H1 (cell line): ENCODE data around the gene TBC1D9B. TPM values are rescaled to one million over a fixed set of nuclear protein-coding genes. Genes with fewer than 3 reads are reported as not detected.
A peak's percentile ranks its signal among the peaks of the same experiment; 100 is the strongest.

ENCODE experiments used
- CTCF ChIA-PET: fragments of 300-600 bp; sonication (Branson Sonifier 250); formaldehyde crosslinking; loops from one replicate; lab custom pipeline; 2021; ENCODE audit not compliant: partially characterized antibody; lab: Charles Lee
- POLR2A ChIA-PET: fragments of 300-600 bp; sonication (Branson Sonifier 250); formaldehyde crosslinking; loops from one replicate; lab custom pipeline; 2021; ENCODE audit warnings: inconsistent platforms; ENCODE audit not compliant: partially characterized antibody; lab: Charles Lee
- DNase-seq, 2 experiments: peaks; one replicate each; pipeline versions ENCODE4 v3.0.0 to v3.0.0-alpha.2; 2010 to 2022; ENCODE audit warnings: low spot score in 2 of 2, low read depth in 1 of 2, mixed read lengths in 1 of 2
- FAIRE-seq: peaks from 2 replicates; lab custom pipeline; 2011; peaks lifted over from hg19 to GRCh38; lab: Jason Lieb, UNC
- H2AFZ ChIP-seq: 2 replicates; pipeline ENCODE4 v1.8.1; 2012; ENCODE audit warnings: low read length, inconsistent platforms
- H2AK5ac ChIP-seq: 2 replicates; pipeline ENCODE4 v1.6.1; 2013; ENCODE audit warnings: low read depth, low read length
- H2BK120ac ChIP-seq: replicated peaks from 2 replicates; pipeline ENCODE3; 2013; ENCODE audit warnings: low read depth, low read length, inconsistent platforms
- H2BK12ac ChIP-seq: 2 replicates; pipeline ENCODE4 v1.6.1; 2013; ENCODE audit warnings: low read depth, low read length
- H2BK15ac ChIP-seq: 2 replicates; pipeline ENCODE4 v1.6.1; 2013; ENCODE audit warnings: low read length
- H2BK20ac ChIP-seq: 2 replicates; pipeline ENCODE4 v1.6.1; 2013; ENCODE audit warnings: low read length
- H2BK5ac ChIP-seq: 2 replicates; pipeline ENCODE4 v1.6.1; 2013; ENCODE audit warnings: low read depth, low read length
- H3K14ac ChIP-seq: 2 replicates; pipeline ENCODE4 v1.6.1; 2013; ENCODE audit warnings: inconsistent platforms; ENCODE audit not compliant: insufficient read length
- H3K18ac ChIP-seq: 2 replicates; pipeline ENCODE4 v1.6.1; 2013; ENCODE audit warnings: low read length; ENCODE audit errors: extremely low read depth
- H3K23ac ChIP-seq: 2 replicates; pipeline ENCODE4 v1.6.1; 2013; ENCODE audit warnings: inconsistent platforms; ENCODE audit not compliant: insufficient read length
- H3K23me2 ChIP-seq: 2 replicates; pipeline ENCODE4 v1.6.1; 2013; ENCODE audit warnings: low read depth, low read length
- H3K27ac ChIP-seq: 2 replicates; pipeline ENCODE4 v1.6.1; 2011; ENCODE audit warnings: low read depth, low read length, inconsistent platforms
- H3K27me3 ChIP-seq, 4 experiments: replicated peaks in 1 of 4; 1 replicate in 1 of 4; 2 replicates in 3 of 4; pipeline versions ENCODE4 v1.6.1 to v1.8.1; 2011 to 2013; ENCODE audit warnings: low read length in 3 of 4, mild to moderate bottlenecking in 3 of 4, inconsistent platforms in 2 of 4, mixed read lengths in 2 of 4, moderate library complexity in 1 of 4; ENCODE audit not compliant: control insufficient read depth in 3 of 4, insufficient read depth in 3 of 4; ENCODE audit errors: extremely low read depth in 1 of 4
- H3K36me3 ChIP-seq, 4 experiments: 2 replicates each; pipeline versions ENCODE4 v1.6.1 to v1.8.1; 2011 to 2013; ENCODE audit warnings: mild to moderate bottlenecking in 4 of 4, low read length in 3 of 4, moderate library complexity in 2 of 4, control low read depth in 1 of 4, inconsistent platforms in 1 of 4; ENCODE audit not compliant: insufficient read depth in 4 of 4, control insufficient read depth in 2 of 4
- H3K4ac ChIP-seq: replicated peaks from 2 replicates; pipeline ENCODE3; 2013; ENCODE audit warnings: low read length, low read depth, mixed read lengths, inconsistent platforms; ENCODE audit not compliant: insufficient read length
- H3K4me1 ChIP-seq, 4 experiments: replicated peaks in 1 of 4; 1 replicate in 1 of 4; 2 replicates in 3 of 4; pipeline versions ENCODE4 v1.6.1 to v1.8.1; 2011 to 2013; ENCODE audit warnings: low read length in 3 of 4, inconsistent platforms in 2 of 4, mixed read lengths in 1 of 4; ENCODE audit not compliant: insufficient read depth in 4 of 4, control insufficient read depth in 3 of 4
- H3K4me2 ChIP-seq, 2 experiments: 2 replicates each; pipeline versions ENCODE4 v1.6.1 to v1.8.1; 2011 to 2013; ENCODE audit warnings: low read depth in 2 of 2, low read length in 2 of 2, control low read depth in 1 of 2, inconsistent platforms in 1 of 2, mild to moderate bottlenecking in 1 of 2; ENCODE audit not compliant: insufficient read depth in 1 of 2
- H3K4me3 ChIP-seq, 4 experiments: fragments of 200-600, 300-600 bp in 1 of 4; sonication (generic), shearing (Covaris generic), sonication (Bioruptor Twin) in 1 of 4; 2 replicates each; pipeline versions ENCODE4 v1.5.1 to v1.8.1; 2011 to 2016; ENCODE audit warnings: low read length in 4 of 4, low read depth in 3 of 4, control low read depth in 2 of 4, inconsistent platforms in 2 of 4, mild to moderate bottlenecking in 2 of 4, mixed read lengths in 1 of 4, moderate library complexity in 1 of 4; ENCODE audit not compliant: insufficient read depth in 2 of 4; ENCODE audit errors: extremely low read depth in 1 of 4
- H3K56ac ChIP-seq: replicated peaks from 2 replicates; pipeline ENCODE3; 2013; ENCODE audit warnings: low read depth, mild to moderate bottlenecking, mixed read lengths, low read length, inconsistent platforms; ENCODE audit not compliant: insufficient read length
- H3K79me1 ChIP-seq: 2 replicates; pipeline ENCODE4 v1.6.1; 2013; ENCODE audit warnings: low read depth, low read length, control low read depth
- H3K79me2 ChIP-seq, 2 experiments: 2 replicates each; pipeline versions ENCODE4 v1.6.1 to v1.8.1; 2012 to 2013; ENCODE audit warnings: low read length in 2 of 2, mild to moderate bottlenecking in 2 of 2, inconsistent platforms in 1 of 2; ENCODE audit not compliant: insufficient read depth in 2 of 2, control insufficient read depth in 1 of 2
- H3K9ac ChIP-seq, 4 experiments: replicated peaks in 1 of 4; 1 replicate in 1 of 4; 2 replicates in 3 of 4; pipeline versions ENCODE4 v1.6.1 to v1.8.1; 2011 to 2013; ENCODE audit warnings: low read depth in 3 of 4, low read length in 3 of 4, control low read depth in 2 of 4, mild to moderate bottlenecking in 2 of 4, moderate library complexity in 2 of 4, inconsistent platforms in 1 of 4; ENCODE audit errors: extremely low read depth in 1 of 4
- H3K9me3 ChIP-seq, 2 experiments: 2 replicates each; pipeline versions ENCODE4 v1.6.1 to v1.8.1; 2012 to 2013; ENCODE audit warnings: mild to moderate bottlenecking in 2 of 2, moderate library complexity in 2 of 2, control low read depth in 1 of 2, inconsistent platforms in 1 of 2, low read depth in 1 of 2, low read length in 1 of 2, mixed read lengths in 1 of 2; ENCODE audit not compliant: insufficient read depth in 2 of 2
- H4K20me1 ChIP-seq, 2 experiments: replicated peaks in 1 of 2; 2 replicates each; pipeline versions ENCODE3 to v1.8.1; 2011 to 2013; ENCODE audit warnings: inconsistent platforms in 2 of 2, low read length in 2 of 2, mild to moderate bottlenecking in 1 of 2; ENCODE audit not compliant: insufficient read depth in 2 of 2, control insufficient read depth in 1 of 2
- H4K5ac ChIP-seq: 2 replicates; pipeline ENCODE4 v1.6.1; 2013; ENCODE audit warnings: low read length, low read depth, mixed read lengths, inconsistent platforms; ENCODE audit not compliant: insufficient read length
- H4K8ac ChIP-seq: 2 replicates; pipeline ENCODE4 v1.8.0; 2013; ENCODE audit warnings: mild to moderate bottlenecking, moderate library complexity, low read length, inconsistent platforms; ENCODE audit not compliant: insufficient read depth; ENCODE audit errors: extremely low read depth
- H4K91ac ChIP-seq: replicated peaks from 2 replicates; pipeline ENCODE3; 2013; ENCODE audit warnings: low read length, mixed read lengths, inconsistent platforms; ENCODE audit not compliant: insufficient read length
- CHD2 ChIP-seq: IDR thresholded peaks from 2 replicates; pipeline ENCODE4 v1.6.1; 2012; ENCODE audit warnings: low read length, improper control_type of control experiment
- CREB1 ChIP-seq: IDR thresholded peaks from 2 replicates; pipeline ENCODE4 v1.6.1; 2012; ENCODE audit warnings: inconsistent platforms
- EGR1 ChIP-seq: IDR thresholded peaks from 2 replicates; pipeline ENCODE4 v1.6.1; 2011; ENCODE audit warnings: low read depth, low read length, borderline replicate concordance
- KDM1A ChIP-seq: fragments of 200-600, 300-600 bp; sonication (generic); IDR thresholded peaks from 2 replicates; pipeline ENCODE4 v1.7.1; 2016; ENCODE audit warnings: mild to moderate bottlenecking, low read length, borderline replicate concordance
- NANOG ChIP-seq: IDR thresholded peaks from 2 replicates; pipeline ENCODE4 v1.6.1; 2011; ENCODE audit warnings: low read length, low read depth, mild to moderate bottlenecking, inconsistent platforms; ENCODE audit not compliant: insufficient read depth, poor library complexity, severe bottlenecking
- NRF1 ChIP-seq: IDR thresholded peaks from 2 replicates; pipeline ENCODE4 v1.6.1; 2011; ENCODE audit warnings: mild to moderate bottlenecking, low read depth, low read length, improper control_type of control experiment
- RNF2 ChIP-seq: fragments of 200-900, 300-1000 bp; sonication (generic); IDR thresholded peaks from 2 replicates; pipeline ENCODE4 v1.7.1; 2016; ENCODE audit warnings: borderline replicate concordance, low read depth, mild to moderate bottlenecking, antibody characterized with exemption, low read length; ENCODE audit not compliant: poor library complexity, severe bottlenecking; ENCODE audit errors: missing control alignments
- SIN3A ChIP-seq, 2 experiments: IDR thresholded peaks in 1 of 2; conservative IDR thresholded peaks in 1 of 2; 2 replicates each; pipeline ENCODE4 v1.6.1; 2011 to 2012; ENCODE audit warnings: low read length in 2 of 2, improper control_type of control experiment in 1 of 2, low read depth in 1 of 2, mild to moderate bottlenecking in 1 of 2
- SIX5 ChIP-seq: IDR thresholded peaks from 2 replicates; pipeline ENCODE4 v1.6.1; 2011; ENCODE audit warnings: mild to moderate bottlenecking, low read depth, low read length
- SRF ChIP-seq: IDR thresholded peaks from 2 replicates; pipeline ENCODE4 v1.6.1; 2011; ENCODE audit warnings: mild to moderate bottlenecking, low read depth, low read length, moderate library complexity
- WGBS, 2 experiments: shearing (Covaris generic) in 1 of 2; methylation state at CpG; one replicate each; pipeline versions ENCODE4 v1.1.6 to v1.1.7; 2013 to 2015; ENCODE audit warnings: low lambda C conversion rate in 2 of 2, mixed read lengths in 2 of 2, inconsistent platforms in 1 of 2, low coverage in 1 of 2, missing lambda C conversion rate in 1 of 2; ENCODE audit not compliant: insufficient replicate concordance in 2 of 2, insufficient coverage in 1 of 2, insufficient read length in 1 of 2; ENCODE audit errors: extremely low coverage in 1 of 2, missing lambda C conversion rate in 1 of 2; 5-methylcytosine and 5-hydroxymethylcytosine counted together
- polyA plus RNA-seq, 7 experiments: library from polyadenylated mRNA; depleted of rRNA in 3 of 7; stranded (reverse) in 5 of 7; unstranded in 2 of 7; fragments of >200 nt in 5 of 7; fragments of 200-250 nt in 2 of 7; gene quantifications; 1 replicate in 5 of 7; 2 replicates in 1 of 7; 4 replicates in 1 of 7; pipeline versions ENCODE4 v1.2.1 to v1.2.3, GENCODE V29; 2011 to 2013; ENCODE audit warnings: missing spikeins in 2 of 7, mixed read lengths in 2 of 7
- total RNA-seq: library from RNA; stranded (reverse); fragmentation: NEBNext Ultra II Directional; extraction: Animal tissue kit (Norgen Biotek cat#: 25700); gene quantifications from 2 replicates; pipeline ENCODE4 v1.2.1, GENCODE V29; 2021
- TF ChIP-seq, protein P1 (sequence below): IDR thresholded peaks from 2 replicates; pipeline ENCODE4 v1.6.1; 2012; ENCODE audit warnings: low read length, inconsistent platforms

The TBC1D9B gene
- total and polyA plus RNA-seq, 2 of the 8 experiments (the other 6 are each of a cell fraction or from before 2014, with no cell fraction given), result 33.6 to 57.1 TPM

DNA sequence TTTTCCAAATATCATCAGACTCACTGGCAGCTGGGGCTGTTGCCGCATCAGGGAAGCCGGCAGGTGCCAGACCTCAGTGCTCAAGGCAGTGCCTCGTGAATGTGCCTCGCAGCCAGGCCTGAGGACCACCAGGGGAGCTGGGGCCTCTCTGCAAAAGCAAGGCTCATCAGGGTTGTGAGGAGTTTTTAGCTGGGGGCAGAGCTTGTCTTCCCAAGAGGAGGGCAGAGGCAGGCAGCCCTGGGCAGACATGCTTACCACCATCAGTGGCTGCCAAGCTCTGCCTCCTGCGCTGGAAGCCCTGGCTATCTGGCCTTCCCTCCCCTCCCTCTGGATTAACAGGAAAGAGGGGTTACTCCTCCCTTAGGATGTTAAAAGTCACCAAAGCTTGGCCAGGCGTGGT lies 8.8 kb upstream of the TBC1D9B start:
- no peak for TF ChIP-seq SRF
- TF ChIP-seq EGR1, result no peak
- TF ChIP-seq CREB1, result no peak
- TF ChIP-seq RNF2, result no peak
- no peak for TF ChIP-seq KDM1A
- no peak for TF ChIP-seq SIN3A (conservative IDR thresholded peaks at IDR 0.05 in 1 of 2, IDR thresholded peaks at IDR 0.05 in 1 of 2; ENCODE audit: low read depth in 1 of 2, low read length in 2 of 2)
- TF ChIP-seq SIX5, result no peak
- TF ChIP-seq CHD2, result no peak
- TF ChIP-seq NRF1, result no peak
- TF ChIP-seq, protein P1, sequence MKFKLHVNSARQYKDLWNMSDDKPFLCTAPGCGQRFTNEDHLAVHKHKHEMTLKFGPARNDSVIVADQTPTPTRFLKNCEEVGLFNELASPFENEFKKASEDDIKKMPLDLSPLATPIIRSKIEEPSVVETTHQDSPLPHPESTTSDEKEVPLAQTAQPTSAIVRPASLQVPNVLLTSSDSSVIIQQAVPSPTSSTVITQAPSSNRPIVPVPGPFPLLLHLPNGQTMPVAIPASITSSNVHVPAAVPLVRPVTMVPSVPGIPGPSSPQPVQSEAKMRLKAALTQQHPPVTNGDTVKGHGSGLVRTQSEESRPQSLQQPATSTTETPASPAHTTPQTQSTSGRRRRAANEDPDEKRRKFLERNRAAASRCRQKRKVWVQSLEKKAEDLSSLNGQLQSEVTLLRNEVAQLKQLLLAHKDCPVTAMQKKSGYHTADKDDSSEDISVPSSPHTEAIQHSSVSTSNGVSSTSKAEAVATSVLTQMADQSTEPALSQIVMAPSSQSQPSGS, result no peak
- no peak for TF ChIP-seq NANOG
- no peak for FAIRE-seq
- CTCF ChIA-PET, result interaction anchor here (1.0 to 2.7 kb wide), 6 partner anchors 8 to 175 kb away, joined by 3 to 10 read pairs (median 4); partner anchors contain the start of gene TBC1D9B

More for the DNA sequence above, 8.8 kb upstream of the TBC1D9B start:
- Histone ChIP-seq H2BK20ac (0 out of 2 replicates have a peak overlapping the region, but pooled peaks have one; percentile 82), H4K91ac (peak overlapping the region; percentile 46), H3K23ac (no peak overlapping the region), H4K5ac (no peak overlapping the region), H3K4me3 (no peak overlapping the region), H3K9me3 (no peaks in the 10 kb centered on the region; a peak in 1 of 4 replicates), H3K27ac (no peak overlapping the region), H3K36me3 (no peaks in the 10 kb centered on the region), H3K27me3 (no peaks in the 10 kb centered on the region), H2BK5ac (0 out of 2 replicates have a peak overlapping the region, but pooled peaks have one; percentile 39), H2AK5ac (no peak overlapping the region), H3K4me1 (peaks cover 0 to 8% (median 4%) of the 10 kb centered on the region in 4 experiments; a peak in 6 of 7 replicates), H2BK12ac (0 out of 2 replicates have a peak overlapping the region, but pooled peaks have one; percentile 18), H3K14ac (no peak overlapping the region), H4K20me1 (no peaks in the 10 kb centered on the region), H2BK120ac (no peak overlapping the region), H4K8ac (no peak overlapping the region), H3K18ac (no peak overlapping the region), H3K4me2 (no peak overlapping the region), H2AFZ (no peak overlapping the region), H2BK15ac (peak overlapping the region; percentile 76; the same call in 1 of the 2 replicates), H3K4ac (no peak overlapping the region), H3K23me2 (no peaks in the 10 kb centered on the region), H3K79me2 (no peaks in the 10 kb centered on the region), H3K56ac (no peak overlapping the region), H3K79me1 (no peaks in the 10 kb centered on the region), H3K9ac (no peak overlapping the region)
- DNase-seq, result no peak
- POLR2A ChIA-PET, result interaction anchor here (0.7 to 1.4 kb wide), 2 partner anchors 8 to 13 kb away, joined by 3 read pairs; no protein-coding TSS in a partner anchor
- WGBS, 2 experiments, result 88% methylated on average over 6 of the region's 6 CpGs; no CpG with 5 or more reads in 1 of the 2 experiments
